ENCODE results near the gene ODAD2. TPM values are rescaled to one million over a fixed set of nuclear protein-coding genes. Genes with fewer than 3 reads are reported as not detected.

Gene ODAD2
- total and polyA plus RNA-seq, 2 of the 8 experiments (the other 6 are each of a cell fraction or from before 2014, with no cell fraction given): 0.95 to 4.3 TPM

GRCh38 chr10:27948186-27948585 is 50.7 kb downstream of the ODAD2 start (continued):
- TF ChIP-seq ZNF274 (IDR thresholded peaks at IDR 0.05; ENCODE audit: borderline replicate concordance, extremely low read depth, low read length) (no peak), SIX5 (IDR thresholded peaks at IDR 0.05; ENCODE audit: low read depth, low read length) (no peak), GTF2F1 (IDR thresholded peaks at IDR 0.05; ENCODE audit: borderline replicate concordance, low read depth, low read length) (no peak), JUN (IDR thresholded peaks at IDR 0.05; ENCODE audit: low read depth, low read length) (no peak), RXRA (IDR thresholded peaks at IDR 0.05; ENCODE audit: insufficient read depth, low read depth, low read length) (no peak)

Measured in H1 (cell line).